Neuronal stem cell (in vitro differentiated cells): ENCODE results near the gene TTLL12.

ENCODE experiments used
- DNase-seq: peaks from one replicate; pipeline ENCODE4 v3.0.0-alpha.2; 2013; ENCODE audit warnings: low spot score
- H2AFZ ChIP-seq: one replicate; pipeline ENCODE4 v1.6.1; 2013; ENCODE audit warnings: mild to moderate bottlenecking, low read length, inconsistent platforms
- H2AK5ac ChIP-seq: 2 replicates; pipeline ENCODE4 v1.6.1; 2013; ENCODE audit warnings: low read depth, mild to moderate bottlenecking, inconsistent platforms, low read length, moderate library complexity, mixed read lengths
- H2BK120ac ChIP-seq: 2 replicates; pipeline ENCODE4 v1.6.1; 2013; ENCODE audit warnings: low read depth, mild to moderate bottlenecking, inconsistent platforms, low read length, moderate library complexity, mixed read lengths
- H2BK12ac ChIP-seq: one replicate; pipeline ENCODE4 v1.6.1; 2013; ENCODE audit warnings: low read length, inconsistent platforms
- H2BK15ac ChIP-seq: 2 replicates; pipeline ENCODE4 v1.6.1; 2013; ENCODE audit warnings: mild to moderate bottlenecking, low read length, inconsistent platforms, mixed read lengths
- H2BK5ac ChIP-seq: one replicate; pipeline ENCODE4 v1.6.1; 2013; ENCODE audit warnings: inconsistent platforms, mild to moderate bottlenecking, low read length, moderate library complexity
- H3K14ac ChIP-seq: one replicate; pipeline ENCODE4 v1.6.1; 2013; ENCODE audit warnings: low read length, inconsistent platforms
- H3K18ac ChIP-seq: 2 replicates; pipeline ENCODE4 v1.6.1; 2013; ENCODE audit warnings: low read length, inconsistent platforms
- H3K23ac ChIP-seq: 2 replicates; pipeline ENCODE4 v1.6.1; 2013; ENCODE audit warnings: low read depth, mild to moderate bottlenecking, mixed read lengths, low read length, inconsistent platforms; ENCODE audit not compliant: poor library complexity
- H3K27ac ChIP-seq: replicated peaks from 3 replicates; pipeline ENCODE4 v1.5.1; 2013; ENCODE audit warnings: low read length, inconsistent platforms
- H3K27me3 ChIP-seq, 3 experiments: 2 replicates each; pipeline ENCODE4 v1.6.1; 2013; ENCODE audit warnings: low read length in 3 of 3, mild to moderate bottlenecking in 2 of 3, inconsistent platforms in 1 of 3, low read depth in 1 of 3, mixed read lengths in 1 of 3, moderate library complexity in 1 of 3; ENCODE audit not compliant: control insufficient read depth in 3 of 3, insufficient read depth in 3 of 3
- H3K36me3 ChIP-seq, 2 donors: replicated peaks in 1 of 2; 2 replicates each; pipeline ENCODE4 v1.6.1; 2013; ENCODE audit warnings: low read length in 2 of 2; ENCODE audit not compliant: control insufficient read depth in 2 of 2, insufficient read depth in 2 of 2
- H3K4ac ChIP-seq: 2 replicates; pipeline ENCODE4 v1.6.1; 2013; ENCODE audit warnings: inconsistent platforms, mild to moderate bottlenecking, low read length, moderate library complexity
- H3K4me1 ChIP-seq, 2 donors: 1 replicate in 1 of 2; 2 replicates in 1 of 2; pipeline ENCODE4 v1.6.1; 2013; ENCODE audit warnings: low read length in 2 of 2, low read depth in 1 of 2; ENCODE audit not compliant: control insufficient read depth in 2 of 2, insufficient read depth in 1 of 2
- H3K4me2 ChIP-seq: one replicate; pipeline ENCODE4 v1.6.1; 2013; ENCODE audit warnings: mild to moderate bottlenecking, low read length, inconsistent platforms; ENCODE audit not compliant: insufficient read depth, poor library complexity, severe bottlenecking
- H3K4me3 ChIP-seq, 2 donors: 2 replicates each; pipeline ENCODE4 v1.5.1; 2013; ENCODE audit warnings: low read length in 2 of 2, mild to moderate bottlenecking in 2 of 2, inconsistent platforms in 1 of 2, moderate library complexity in 1 of 2
- H3K79me1 ChIP-seq: one replicate; pipeline ENCODE4 v1.6.1; 2013; ENCODE audit warnings: low read depth, mild to moderate bottlenecking, inconsistent platforms, low read length, moderate library complexity
- H3K9ac ChIP-seq: one replicate; pipeline ENCODE4 v1.6.1; 2013; ENCODE audit warnings: mild to moderate bottlenecking, low read depth, low read length, inconsistent platforms; ENCODE audit not compliant: poor library complexity
- H3K9me3 ChIP-seq, 2 donors: replicated peaks in 1 of 2; 2 replicates each; pipeline versions ENCODE3 to v1.6.1; 2013; ENCODE audit warnings: low read length in 2 of 2, mild to moderate bottlenecking in 2 of 2, inconsistent platforms in 1 of 2, low read depth in 1 of 2, mixed read lengths in 1 of 2, moderate library complexity in 1 of 2; ENCODE audit not compliant: control insufficient read depth in 2 of 2, insufficient read depth in 1 of 2
- H4K8ac ChIP-seq: one replicate; pipeline ENCODE4 v1.6.1; 2013; ENCODE audit warnings: low read depth, mild to moderate bottlenecking, inconsistent platforms, low read length, moderate library complexity
- H4K91ac ChIP-seq: one replicate; pipeline ENCODE4 v1.6.1; 2013; ENCODE audit warnings: low read length, low read depth, mild to moderate bottlenecking, inconsistent platforms; ENCODE audit not compliant: poor library complexity
- WGBS, 2 donors: extraction: QIAGEN DNeasy Blood & Tissue Kit; methylation state at CpG; one replicate each; pipeline ENCODE4 v1.1.7; 2013; ENCODE audit warnings: missing lambda C conversion rate in 2 of 2, mixed read lengths in 1 of 2; ENCODE audit not compliant: insufficient read length in 2 of 2, insufficient replicate concordance in 1 of 2; ENCODE audit errors: extremely low coverage in 2 of 2; 5-methylcytosine and 5-hydroxymethylcytosine counted together

TTLL12 gene

GRCh38 chr22:43207849-43208702 lies 21.1 kb upstream of the TTLL12 start:
- Histone ChIP-seq H3K4me2 (no peak overlapping the region), H3K4me3 (no peak overlapping the region), H3K14ac (peak overlapping the region; percentile 63), H3K27ac (no peak overlapping the region), H2BK120ac (no peak overlapping the region), H3K23ac (no peak overlapping the region), H3K18ac (no peak overlapping the region), H3K4me1 (peaks cover 0 to 6% of the 10 kb centered on the region in 2 donors), H2AFZ (no peak overlapping the region), H3K79me1 (peaks cover 7% of the 10 kb centered on the region), H3K27me3 (peaks cover 0 to 12% (median 0%) of the 10 kb centered on the region in 3 experiments), H4K91ac (no peak overlapping the region), H3K9ac (no peak overlapping the region), H2BK15ac (no peak overlapping the region), H3K9me3 (no peaks in the 10 kb centered on the region), H2AK5ac (no peak overlapping the region), H3K36me3 (peaks cover 0 to 56% of the 10 kb centered on the region in 2 donors), H2BK12ac (no peak overlapping the region), H3K4ac (no peak overlapping the region), H4K8ac (no peak overlapping the region), H2BK5ac (peak overlapping the region; percentile 49)
- no peak for DNase-seq
- no CpG with 5 or more reads among the region's 26 CpGs for WGBS, 2 donors

- Histone ChIP-seq H2BK15ac (no peak overlapping the region), H3K27ac (no peak overlapping the region), H4K91ac (no peak overlapping the region), H2BK12ac (no peak overlapping the region), H3K14ac (peak overlapping the region; percentile 63), H3K4me2 (no peak overlapping the region), H3K23ac (no peak overlapping the region), H3K4me3 (no peak overlapping the region), H3K9me3 (no peaks in the 10 kb centered on the region), H3K4me1 (peaks cover 0 to 7% of the 10 kb centered on the region in 2 donors), H3K27me3 (peaks cover 0 to 15% (median 0%) of the 10 kb centered on the region in 3 experiments), H3K9ac (peak overlapping the region; percentile 3), H4K8ac (no peak overlapping the region), H2AK5ac (no peak overlapping the region), H3K36me3 (peaks cover 0 to 61% of the 10 kb centered on the region in 2 donors), H2AFZ (peak overlapping the region; percentile 13), H3K79me1 (peaks cover 7% of the 10 kb centered on the region), H3K4ac (no peak overlapping the region), H2BK5ac (peak overlapping the region; percentile 49), H2BK120ac (no peak overlapping the region), H3K18ac (no peak overlapping the region)
- DNase-seq = no peak
- whole genome bisulfite sequencing, 2 donors = no CpG with 5 or more reads among the region's 13 CpGs
Observed at GRCh38 chr22:43207386-43207785, 20.5 kb upstream of the TTLL12 start.

DNA sequence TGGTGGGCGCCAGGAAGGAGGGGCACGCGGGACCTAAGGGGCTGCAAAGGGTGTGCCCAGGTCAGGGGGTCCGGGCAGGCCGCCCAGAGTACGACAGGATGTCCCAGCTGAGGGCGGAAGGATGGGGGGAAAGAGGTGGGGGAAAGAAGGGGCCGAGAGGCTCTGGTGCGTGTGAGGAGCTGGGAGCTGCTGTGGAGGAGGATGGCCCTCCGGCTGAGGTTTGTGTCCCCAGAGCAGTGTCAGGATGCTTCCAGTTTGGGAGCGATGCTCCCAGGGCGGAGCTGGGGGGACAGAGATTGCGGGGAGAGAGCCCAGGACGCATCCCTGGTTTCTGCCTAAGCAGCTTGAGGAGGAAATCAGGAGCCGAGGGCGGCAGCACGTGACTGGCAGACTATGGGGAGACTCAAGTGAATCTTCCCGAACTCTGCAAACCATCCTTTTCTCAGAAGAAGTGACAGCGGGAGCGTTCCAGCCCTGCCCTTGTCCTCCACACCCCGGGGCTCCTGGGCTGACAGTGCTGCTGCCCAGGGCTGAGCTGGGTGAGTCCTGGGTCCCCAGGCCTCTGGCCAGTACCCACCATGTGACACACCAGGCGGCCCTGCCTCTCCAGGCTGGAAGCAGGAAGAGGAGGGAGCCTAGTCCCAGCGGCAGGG lies 19.7 kb upstream of the TTLL12 start:
- Histone ChIP-seq H2BK120ac (no peak overlapping the region), H2AFZ (peak overlapping the region; percentile 51), H3K23ac (peak overlapping the region; percentile 43), H4K8ac (no peak overlapping the region), H2BK5ac (peak overlapping the region; percentile 49), H3K79me1 (peaks cover 7% of the 10 kb centered on the region), H3K14ac (no peak overlapping the region), H3K4me1 (peaks cover 0 to 7% of the 10 kb centered on the region in 2 donors), H3K18ac (no peak overlapping the region), H3K27ac (no peak overlapping the region), H3K9me3 (peaks cover 0 to under 1% of the 10 kb centered on the region in 2 donors), H4K91ac (no peak overlapping the region), H3K4me3 (no peak overlapping the region), H3K27me3 (peaks cover 0 to 15% (median 0%) of the 10 kb centered on the region in 3 experiments), H3K9ac (peak overlapping the region; percentile 3), H3K4ac (no peak overlapping the region), H3K4me2 (no peak overlapping the region), H2BK15ac (no peak overlapping the region), H2AK5ac (no peak overlapping the region), H3K36me3 (peaks cover 0 to 63% of the 10 kb centered on the region in 2 donors), H2BK12ac (no peak overlapping the region)
- no peak for DNase-seq
- WGBS, 2 donors = no CpG with 5 or more reads among the region's 23 CpGs
